ENCODE data around the gene KLHL9.

GRCh38 chr9:21348430-21348970 is 13.3 kb upstream of the KLHL9 start:
- TF ChIP-seq CTCF (IDR thresholded peaks at IDR 0.05) (no peak), EZH2 (IDR thresholded peaks at IDR 0.05; ENCODE audit: borderline replicate concordance, insufficient read depth, low read depth, low read length, poor library complexity, severe bottlenecking) (no peak)

Data from B cell (primary cell).